Liver (tissue), 9 donors: ENCODE measurements around the gene DNAL4. TPM values are rescaled to one million over a fixed set of nuclear protein-coding genes. Genes with fewer than 3 reads are reported as not detected.
A peak's percentile ranks its signal among the peaks of the same experiment; 100 is the strongest.

Experiments
- DNase-seq: peaks from one replicate; pipeline ENCODE4 v3.0.0-alpha.2; 2017; ENCODE audit warnings: low spot score
- H3K27ac ChIP-seq, 2 donors: one replicate each; pipeline ENCODE4 v1.7.0; 2013; ENCODE audit warnings: inconsistent platforms in 2 of 2, low read length in 2 of 2, control low read depth in 1 of 2, low read depth in 1 of 2, mild to moderate bottlenecking in 1 of 2
- H3K27me3 ChIP-seq, 4 donors: one replicate each; pipeline versions ENCODE4 v1.6.1 to v1.7.0; 2013; ENCODE audit warnings: low read length in 3 of 4, inconsistent platforms in 1 of 4, mild to moderate bottlenecking in 1 of 4, moderate library complexity in 1 of 4; ENCODE audit not compliant: control insufficient read depth in 4 of 4, insufficient read depth in 4 of 4
- H3K36me3 ChIP-seq, 4 donors: one replicate each; pipeline versions ENCODE4 v1.6.1 to v1.7.0; 2013; ENCODE audit warnings: low read length in 3 of 4, mild to moderate bottlenecking in 3 of 4, low read depth in 1 of 4, moderate library complexity in 1 of 4; ENCODE audit not compliant: control insufficient read depth in 4 of 4, insufficient read depth in 3 of 4
- H3K4me1 ChIP-seq, 4 donors: one replicate each; pipeline versions ENCODE4 v1.6.1 to v1.7.0; 2013; ENCODE audit warnings: low read length in 3 of 4, mild to moderate bottlenecking in 3 of 4, moderate library complexity in 1 of 4; ENCODE audit not compliant: control insufficient read depth in 4 of 4, insufficient read depth in 4 of 4
- H3K4me3 ChIP-seq, 3 donors: one replicate each; pipeline versions ENCODE4 v1.6.1 to v1.7.0; 2013; ENCODE audit warnings: low read length in 3 of 3, control low read depth in 1 of 3, low read depth in 1 of 3, mild to moderate bottlenecking in 1 of 3
- H3K9ac ChIP-seq, 2 donors: one replicate each; pipeline ENCODE4 v1.7.0; 2013; ENCODE audit warnings: low read length in 2 of 2, mild to moderate bottlenecking in 2 of 2, moderate library complexity in 2 of 2, control low read depth in 1 of 2, low read depth in 1 of 2
- H3K9me3 ChIP-seq, 4 donors: one replicate each; pipeline versions ENCODE4 v1.6.1 to v1.7.0; 2013; ENCODE audit warnings: low read length in 3 of 4; ENCODE audit not compliant: control insufficient read depth in 4 of 4
- EGR1 ChIP-seq, 2 donors: IDR thresholded peaks; 2 replicates each; pipeline ENCODE4 v1.6.1; 2016 to 2018; ENCODE audit warnings: antibody characterized with exemption in 2 of 2, low read depth in 2 of 2
- FOXA2 ChIP-seq: IDR thresholded peaks from 2 replicates; pipeline ENCODE4 v1.6.1; 2016; ENCODE audit warnings: antibody characterized with exemption
- GABPA ChIP-seq, 2 donors: IDR thresholded peaks in 1 of 2; conservative IDR thresholded peaks in 1 of 2; 2 replicates each; pipeline ENCODE4 v1.6.1; 2016; ENCODE audit warnings: antibody characterized with exemption in 2 of 2, mild to moderate bottlenecking in 1 of 2, moderate library complexity in 1 of 2
- HNF4A ChIP-seq, 2 donors: conservative IDR thresholded peaks; 2 replicates each; pipeline ENCODE4 v1.6.1; 2016; ENCODE audit warnings: antibody characterized with exemption in 2 of 2, mild to moderate bottlenecking in 2 of 2
- MAX ChIP-seq: IDR thresholded peaks from 2 replicates; pipeline ENCODE4 v1.6.1; 2016; ENCODE audit warnings: antibody characterized with exemption
- NR2F2 ChIP-seq: IDR thresholded peaks from 2 replicates; pipeline ENCODE4 v1.6.1; 2016; ENCODE audit warnings: antibody characterized with exemption
- RAD21 ChIP-seq, 2 donors: IDR thresholded peaks; 2 replicates each; pipeline ENCODE4 v1.6.1; 2016; ENCODE audit warnings: antibody characterized with exemption in 2 of 2, mild to moderate bottlenecking in 2 of 2
- REST ChIP-seq: IDR thresholded peaks from 2 replicates; pipeline ENCODE4 v1.6.1; 2016; ENCODE audit warnings: antibody characterized with exemption, mild to moderate bottlenecking
- SP1 ChIP-seq: IDR thresholded peaks from 2 replicates; pipeline ENCODE4 v1.6.1; 2018; ENCODE audit warnings: antibody characterized with exemption, mild to moderate bottlenecking
- YY1 ChIP-seq: IDR thresholded peaks from 2 replicates; pipeline ENCODE4 v1.6.1; 2016; ENCODE audit warnings: antibody characterized with exemption, mild to moderate bottlenecking
- WGBS: extraction: QIAGEN DNeasy Blood & Tissue Kit; methylation state at CpG from one replicate; pipeline ENCODE4 v1.1.7; 2013; 5-methylcytosine and 5-hydroxymethylcytosine counted together
- polyA plus RNA-seq, 2 donors: library from polyadenylated mRNA; stranded (reverse) in 1 of 2; unstranded in 1 of 2; fragments of 200-250 nt in 1 of 2; fragments of >200 nt in 1 of 2; fragmentation: Nextera tagmentation in 1 of 2; extraction: Ambion mirVana in 1 of 2; gene quantifications; one replicate each; pipeline versions ENCODE4 v1.2.1 to v1.2.3, GENCODE V29; 2013 to 2015
- total RNA-seq, 2 donors: library from RNA; depleted of rRNA; stranded (reverse); fragments of >200 nt; gene quantifications; one replicate each; pipeline ENCODE4 v1.2.3, GENCODE V29; 2014
- TF ChIP-seq, protein P1 (sequence below): IDR thresholded peaks from 2 replicates; pipeline ENCODE4 v1.6.1; 2016; ENCODE audit warnings: antibody characterized with exemption
- TF ChIP-seq, protein P2 (sequence below): IDR thresholded peaks from 2 replicates; pipeline ENCODE4 v1.6.1; 2016; ENCODE audit warnings: antibody characterized with exemption
- donor health status: healthy.
- donor health status: healthy.
- donor health status: healthy.
- donor health status: healthy.
- donor health status: healthy.

The DNAL4 gene
- total and polyA plus RNA-seq, 4 donors, result 4.0 to 5.6 (median 4.9) TPM

DNA sequence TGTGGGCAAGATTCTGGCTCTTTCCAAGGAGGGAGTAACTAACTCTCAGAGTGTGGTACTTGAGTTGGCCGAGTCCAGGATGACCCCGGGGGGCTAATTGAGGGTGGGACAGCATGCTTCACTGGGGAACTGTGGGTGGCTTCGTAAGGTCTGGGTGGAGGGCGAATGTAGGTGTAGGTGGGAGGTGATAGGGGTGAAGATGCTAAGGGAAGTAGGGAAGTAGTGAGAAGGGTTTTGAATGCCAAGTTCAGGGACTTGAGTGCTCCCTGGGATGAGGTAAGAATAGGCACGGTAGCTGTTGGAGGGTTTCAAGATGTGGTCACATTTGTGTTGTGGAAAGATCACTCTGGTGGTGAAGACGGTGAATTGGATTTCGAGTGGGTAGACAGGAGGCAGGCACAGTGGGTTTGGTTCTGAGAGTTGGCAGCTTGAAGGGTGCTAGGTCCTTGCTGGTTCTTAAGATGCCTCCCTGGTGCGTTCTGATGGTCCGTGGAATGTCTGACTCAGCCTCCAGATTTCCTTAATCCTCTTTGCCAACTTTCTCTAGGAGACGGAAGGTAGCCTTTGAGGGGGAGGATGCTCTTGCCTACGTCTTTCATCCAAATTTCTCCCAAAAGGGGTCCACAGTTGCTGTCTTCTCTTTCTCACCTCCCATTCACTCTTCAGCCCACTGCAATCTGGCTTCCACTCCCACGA lies 2.5 kb upstream of the DNAL4 start (continued):
- TF ChIP-seq, protein P1, sequence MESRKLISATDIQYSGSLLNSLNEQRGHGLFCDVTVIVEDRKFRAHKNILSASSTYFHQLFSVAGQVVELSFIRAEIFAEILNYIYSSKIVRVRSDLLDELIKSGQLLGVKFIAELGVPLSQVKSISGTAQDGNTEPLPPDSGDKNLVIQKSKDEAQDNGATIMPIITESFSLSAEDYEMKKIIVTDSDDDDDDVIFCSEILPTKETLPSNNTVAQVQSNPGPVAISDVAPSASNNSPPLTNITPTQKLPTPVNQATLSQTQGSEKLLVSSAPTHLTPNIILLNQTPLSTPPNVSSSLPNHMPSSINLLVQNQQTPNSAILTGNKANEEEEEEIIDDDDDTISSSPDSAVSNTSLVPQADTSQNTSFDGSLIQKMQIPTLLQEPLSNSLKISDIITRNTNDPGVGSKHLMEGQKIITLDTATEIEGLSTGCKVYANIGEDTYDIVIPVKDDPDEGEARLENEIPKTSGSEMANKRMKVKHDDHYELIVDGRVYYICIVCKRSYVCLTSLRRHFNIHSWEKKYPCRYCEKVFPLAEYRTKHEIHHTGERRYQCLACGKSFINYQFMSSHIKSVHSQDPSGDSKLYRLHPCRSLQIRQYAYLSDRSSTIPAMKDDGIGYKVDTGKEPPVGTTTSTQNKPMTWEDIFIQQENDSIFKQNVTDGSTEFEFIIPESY, result no peak

- TF ChIP-seq YY1 (no peak), HNF4A (conservative IDR thresholded peaks at IDR 0.05) (no peak), GABPA (IDR thresholded peaks at IDR 0.05 in 1 of 2, conservative IDR thresholded peaks at IDR 0.05 in 1 of 2) (no peak), REST (no peak), FOXA2 (no peak), NR2F2 (no peak)
- TF ChIP-seq, protein P2, sequence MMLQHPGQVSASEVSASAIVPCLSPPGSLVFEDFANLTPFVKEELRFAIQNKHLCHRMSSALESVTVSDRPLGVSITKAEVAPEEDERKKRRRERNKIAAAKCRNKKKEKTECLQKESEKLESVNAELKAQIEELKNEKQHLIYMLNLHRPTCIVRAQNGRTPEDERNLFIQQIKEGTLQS, result no peak
- TF ChIP-seq, protein P1, result no peak
- Histone ChIP-seq H3K9ac (no peak overlapping the region), H3K27me3 (no peaks in the 10 kb centered on the region), H3K4me3 (no peak overlapping the region), H3K4me1 (peaks cover 2 to 11% (median 7%) of the 10 kb centered on the region in 4 donors), H3K27ac (no peak overlapping the region), H3K9me3 (peaks cover 0 to 3% (median 1%) of the 10 kb centered on the region in 4 donors), H3K36me3 (peaks cover 0 to under 1% (median under 1%) of the 10 kb centered on the region in 4 donors)
- no peak for DNase-seq
- 59% methylated on average over 4 of the region's 4 CpGs for WGBS
Measured at GRCh38 chr22:38795569-38795968, 1.6 kb upstream of the DNAL4 start.

DNA sequence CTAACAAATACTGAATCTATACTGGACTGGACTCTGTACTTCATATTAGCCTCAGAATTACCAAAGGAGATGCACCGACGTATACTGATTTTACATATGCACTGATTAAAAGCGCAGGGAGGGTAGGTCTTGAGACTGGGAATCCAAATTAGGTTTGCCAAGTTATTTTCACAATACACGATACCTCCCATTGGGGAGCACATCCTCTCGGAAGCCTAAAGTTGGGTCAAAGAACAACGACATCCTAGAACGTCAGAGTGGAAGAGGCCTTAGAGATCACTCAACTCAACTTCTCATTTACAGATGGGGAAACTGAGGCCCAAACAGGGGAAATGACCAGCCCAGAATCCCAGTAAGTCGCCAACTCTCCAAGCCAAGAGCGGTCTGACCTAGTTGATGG lies 626 bp downstream of the DNAL4 start:
- DNase-seq, result no peak
- H3K27ac ChIP-seq, result no peak overlapping the region
- WGBS, result 27% methylated on average over 9 of the region's 9 CpGs
- H3K9ac ChIP-seq, result peak overlapping the region in 1 of 2 donors; percentile 61
- H3K4me1 ChIP-seq, result peaks cover 2 to 11% (median 7%) of the 10 kb centered on the region in 4 donors
- no peaks in the 10 kb centered on the region for H3K9me3 ChIP-seq
- peaks cover 0 to 6% (median 3%) of the 10 kb centered on the region in 4 donors for H3K36me3 ChIP-seq
- no peaks in the 10 kb centered on the region for H3K27me3 ChIP-seq
- H3K4me3 ChIP-seq, result peak overlapping the region; percentile 16 to 74 (median 65)
- TF ChIP-seq RAD21 (IDR thresholded peaks at IDR 0.05) (no peak), MAX (no peak), FOXA2 (no peak), EGR1 (IDR thresholded peaks at IDR 0.05; ENCODE audit: low read depth in 2 of 2) (no peak), NR2F2 (no peak), SP1 (no peak), REST (no peak)
- TF ChIP-seq, protein P1, result no peak
